GM19240 (cell line): Measurements from ENCODE around the gene SEC11C.

Experiments used
- DNase-seq: peaks from one replicate; pipeline ENCODE4 v3.0.0; 2011; ENCODE audit warnings: low spot score; ENCODE audit not compliant: insufficient read length

The SEC11C gene

GRCh38 chr18:59144483-59144882 is 4.8 kb downstream of the SEC11C start:
- DNase-seq: no peak

- DNase-seq: no peak
These were observed 5.4 kb downstream of the SEC11C start for GRCh38 chr18:59145055-59145454.

GRCh38 chr18:59148192-59148591 is 8.5 kb downstream of the SEC11C start:
- no peak for DNase-seq

DNA sequence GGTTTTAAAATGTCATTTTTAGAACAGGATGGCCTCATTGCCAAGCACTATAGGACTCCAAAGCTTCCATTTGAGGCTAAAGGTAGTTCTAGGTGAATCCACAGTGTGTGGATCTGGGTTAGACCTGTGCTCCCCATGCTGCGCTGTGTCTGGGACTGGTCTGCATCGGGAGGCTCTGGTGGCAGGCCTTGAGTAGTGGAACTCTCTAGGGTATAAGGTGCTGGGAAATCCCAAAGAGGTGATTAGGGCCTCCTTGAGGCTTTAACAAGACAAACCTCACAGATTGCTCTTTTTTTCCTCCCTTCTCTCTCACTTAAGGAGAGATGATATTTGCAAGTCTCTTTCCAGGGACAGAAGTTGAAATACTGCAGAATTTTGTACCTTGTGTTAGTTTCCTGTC is 9.3 kb downstream of the SEC11C start:
- DNase-seq: no peak

DNA sequence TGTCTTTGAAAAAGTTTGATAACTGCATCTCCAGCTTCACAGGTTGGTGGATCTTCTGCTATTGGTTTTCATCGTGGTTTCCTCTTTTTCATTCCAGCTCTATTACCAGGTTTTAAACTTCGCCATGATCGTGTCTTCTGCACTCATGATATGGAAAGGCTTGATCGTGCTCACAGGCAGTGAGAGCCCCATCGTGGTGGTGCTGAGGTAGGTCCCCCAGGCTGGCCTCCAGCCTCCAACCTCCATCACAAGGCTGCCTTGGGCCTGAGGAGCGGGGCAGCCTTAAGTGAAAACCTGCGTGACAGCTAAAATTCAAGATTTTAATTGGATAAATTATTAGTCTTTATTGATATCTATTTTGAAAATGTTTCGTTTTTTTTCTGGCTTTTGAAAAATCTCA is 9.7 kb downstream of the SEC11C start:
- no peak for DNase-seq

- DNase-seq: no peak
These were observed 10.6 kb downstream of the SEC11C start for GRCh38 chr18:59150236-59150635.

DNA sequence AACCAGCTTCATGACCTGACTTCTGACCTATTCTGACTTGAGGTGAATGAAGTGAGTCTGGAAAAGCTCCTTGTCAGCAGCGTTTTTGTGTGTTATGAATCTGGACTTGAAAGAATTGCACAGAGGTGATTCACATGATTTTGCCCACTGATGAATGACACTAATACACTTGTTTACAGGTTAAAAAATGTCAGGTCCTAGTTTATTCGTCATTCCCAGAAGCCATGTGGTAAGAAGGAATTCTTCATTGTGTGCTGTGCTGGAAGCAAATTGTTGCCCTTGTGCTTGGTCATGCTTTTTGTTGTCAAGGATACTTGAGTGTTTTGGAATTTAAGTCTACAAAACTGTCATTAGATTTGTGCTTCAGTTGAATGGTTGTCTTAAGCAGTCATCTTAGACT is 15.5 kb downstream of the SEC11C start:
- no peak for DNase-seq

GRCh38 chr18:59156316-59156715 is 16.6 kb downstream of the SEC11C start:
- no peak for DNase-seq

DNA sequence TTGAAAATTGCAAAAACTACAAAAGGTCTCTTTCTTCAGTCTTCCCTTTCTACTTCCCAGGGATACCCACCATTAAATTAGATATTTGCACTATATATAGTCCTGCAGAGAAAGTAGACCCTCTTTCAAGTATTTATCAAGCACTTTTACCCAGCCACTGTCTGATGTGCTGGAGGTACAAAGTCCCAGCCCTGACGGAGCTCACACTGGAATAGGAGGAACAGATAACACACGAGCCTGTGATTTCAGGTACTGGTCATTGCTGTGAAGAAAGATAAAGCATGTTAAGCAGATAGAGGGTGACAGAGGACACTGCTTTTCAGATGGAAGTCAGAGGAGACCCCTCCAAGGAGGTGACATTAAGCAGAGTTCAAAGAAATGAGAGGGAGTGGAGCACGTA is 19.6 kb downstream of the SEC11C start:
- no peak for DNase-seq

DNA sequence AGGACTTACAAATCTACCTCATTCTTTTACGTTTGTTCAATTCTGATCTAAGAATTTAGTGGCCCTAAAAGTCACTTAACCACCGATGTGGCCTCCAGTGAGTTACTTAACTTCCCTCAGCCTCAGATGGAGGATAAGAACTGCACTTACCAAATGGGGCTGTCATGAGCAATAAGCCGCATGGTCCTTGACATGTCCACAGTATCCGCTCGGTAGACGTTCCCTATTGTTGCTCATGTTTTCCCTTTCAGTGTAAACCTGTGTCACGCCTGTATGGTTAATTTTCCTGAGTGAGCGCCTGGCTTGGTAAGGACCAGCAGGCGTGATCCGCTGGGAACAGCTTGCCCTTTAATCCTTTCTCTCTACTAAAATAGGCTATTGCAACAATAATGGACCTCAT is 20.3 kb downstream of the SEC11C start:
- no peak for DNase-seq

- no peak for DNase-seq
These were observed 33.1 kb downstream of the SEC11C start for GRCh38 chr18:59172664-59173249.

GRCh38 chr18:59177485-59177884 is 37.8 kb downstream of the SEC11C start:
- DNase-seq: no peak

- DNase-seq: no peak
These were observed 40.6 kb downstream of the SEC11C start for GRCh38 chr18:59180150-59180845.

DNA sequence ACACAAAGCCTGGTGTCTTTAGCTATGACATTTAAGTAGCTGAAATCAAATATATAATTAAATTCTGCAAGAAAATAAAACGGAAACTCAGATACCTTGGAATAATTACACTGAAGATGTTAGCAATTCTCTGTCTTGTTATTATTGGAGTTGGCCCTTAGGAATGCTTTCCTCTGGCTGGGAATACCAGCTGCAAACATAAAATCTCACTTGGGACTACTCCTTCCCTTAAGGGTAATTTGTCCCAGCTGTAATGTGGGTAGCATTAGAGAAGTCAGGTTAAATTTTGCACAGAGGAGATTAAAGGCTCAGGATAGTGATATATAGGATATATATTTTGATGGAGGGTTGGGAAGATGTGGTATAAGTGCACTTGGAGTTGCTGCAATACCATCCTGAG is 43.0 kb downstream of the SEC11C start:
- DNase-seq: no peak

DNA sequence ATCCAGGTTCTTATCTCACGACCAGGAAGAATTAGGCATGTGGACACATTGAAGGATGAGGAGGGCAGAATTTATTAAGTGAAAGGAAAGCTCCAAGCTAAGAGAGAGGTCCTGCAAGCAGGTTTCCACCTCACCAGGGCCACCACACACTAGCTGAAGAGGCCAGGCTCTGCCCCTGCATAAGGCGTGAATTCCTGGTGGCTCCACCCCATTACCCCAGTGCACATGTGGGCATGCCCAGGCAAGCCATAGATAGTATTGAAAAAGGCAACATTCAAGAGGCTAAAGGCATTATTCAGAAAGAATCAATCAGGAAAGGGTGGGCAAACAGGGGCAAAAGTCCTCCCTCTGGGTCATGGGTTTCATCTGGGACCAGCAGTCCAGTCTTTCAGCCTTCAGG is 49.3 kb downstream of the SEC11C start:
- DNase-seq: no peak

DNA sequence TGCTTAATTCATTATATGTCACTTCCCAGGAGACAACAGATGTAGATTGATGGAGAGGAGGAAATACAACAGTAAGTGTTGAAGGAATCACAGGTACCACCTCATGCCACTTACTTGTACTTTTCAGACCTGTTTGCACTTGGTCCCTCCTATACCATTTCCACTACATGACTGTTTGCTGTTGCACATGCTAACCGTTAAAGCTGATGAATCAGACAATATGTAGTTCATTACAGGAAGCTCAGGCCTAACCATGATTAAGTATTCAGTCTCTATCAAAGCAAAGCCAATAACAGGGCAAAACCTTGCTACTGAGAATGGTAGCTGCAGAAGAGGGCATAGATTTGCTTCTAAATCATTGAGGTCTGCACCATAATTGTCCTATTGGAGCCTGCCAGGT is 50.1 kb downstream of the SEC11C start:
- DNase-seq: no peak

DNA sequence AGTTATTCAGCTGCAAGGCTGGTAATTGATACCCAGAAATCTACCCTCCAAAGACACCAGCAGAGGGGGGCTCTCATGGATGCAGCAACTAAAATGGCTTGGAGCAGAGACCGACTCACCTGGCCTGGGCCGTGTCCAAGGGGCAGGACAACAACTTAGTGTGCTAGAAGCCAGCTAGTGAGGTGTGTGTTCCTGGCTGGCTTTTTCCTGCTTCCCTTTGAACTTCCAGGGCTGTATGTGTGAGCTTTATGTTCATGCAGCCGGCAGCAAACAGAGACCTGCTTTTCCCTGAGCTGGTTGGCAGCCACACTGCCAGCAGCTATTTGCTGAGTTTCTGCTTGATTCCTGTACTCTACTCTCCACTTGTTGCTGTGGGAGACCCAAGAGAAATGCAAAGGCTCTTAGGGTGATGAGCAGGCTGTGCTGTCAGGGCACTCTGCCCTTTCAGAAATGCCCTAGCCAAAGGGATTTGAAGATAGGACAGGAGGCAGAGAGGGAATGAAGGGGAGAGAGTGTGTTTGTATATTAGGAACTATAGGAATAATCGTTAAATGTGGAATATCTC is 56.6 kb downstream of the SEC11C start:
- no peak for DNase-seq

DNA sequence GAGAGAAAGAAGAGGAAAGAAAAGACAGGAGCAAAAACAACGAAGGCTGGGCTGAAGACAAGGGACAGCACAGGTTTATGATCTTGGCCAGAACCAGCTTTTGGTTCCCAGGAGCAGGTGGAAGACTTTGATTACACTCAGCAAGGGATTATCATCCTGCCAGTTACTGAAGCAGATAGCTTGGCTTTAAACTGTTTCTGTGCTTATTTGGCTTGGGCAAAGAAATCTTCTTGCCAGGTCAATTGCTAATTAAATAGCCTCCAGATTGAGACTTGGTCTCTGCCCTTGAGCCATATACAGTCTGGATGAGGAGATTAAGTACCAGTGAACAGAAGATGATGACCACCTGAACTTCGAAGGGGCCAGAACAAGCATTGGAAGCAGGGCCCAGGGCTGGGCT is 58.0 kb downstream of the SEC11C start:
- DNase-seq: no peak

DNA sequence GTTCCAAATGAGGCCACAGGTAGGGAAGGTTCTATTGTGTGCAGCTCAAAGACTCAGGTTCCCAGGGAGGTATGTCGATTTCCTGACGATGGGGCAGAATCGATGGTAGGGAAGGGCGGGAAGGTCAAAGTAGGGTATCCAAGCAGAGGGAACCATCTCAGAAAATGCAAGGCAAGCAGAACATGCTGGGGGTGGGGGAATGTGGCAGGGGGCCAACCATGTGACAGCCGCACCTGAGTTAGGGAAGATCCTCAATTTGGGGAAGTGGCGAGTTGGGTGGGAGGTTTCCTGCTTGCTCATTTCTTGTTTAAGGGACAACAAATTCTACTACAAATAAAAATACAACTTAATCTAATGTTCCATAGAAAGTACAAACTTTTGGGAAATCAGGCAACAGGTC is 58.5 kb downstream of the SEC11C start:
- no peak for DNase-seq

- DNase-seq: no peak
These were observed 61.1 kb downstream of the SEC11C start for GRCh38 chr18:59200787-59201186.

DNA sequence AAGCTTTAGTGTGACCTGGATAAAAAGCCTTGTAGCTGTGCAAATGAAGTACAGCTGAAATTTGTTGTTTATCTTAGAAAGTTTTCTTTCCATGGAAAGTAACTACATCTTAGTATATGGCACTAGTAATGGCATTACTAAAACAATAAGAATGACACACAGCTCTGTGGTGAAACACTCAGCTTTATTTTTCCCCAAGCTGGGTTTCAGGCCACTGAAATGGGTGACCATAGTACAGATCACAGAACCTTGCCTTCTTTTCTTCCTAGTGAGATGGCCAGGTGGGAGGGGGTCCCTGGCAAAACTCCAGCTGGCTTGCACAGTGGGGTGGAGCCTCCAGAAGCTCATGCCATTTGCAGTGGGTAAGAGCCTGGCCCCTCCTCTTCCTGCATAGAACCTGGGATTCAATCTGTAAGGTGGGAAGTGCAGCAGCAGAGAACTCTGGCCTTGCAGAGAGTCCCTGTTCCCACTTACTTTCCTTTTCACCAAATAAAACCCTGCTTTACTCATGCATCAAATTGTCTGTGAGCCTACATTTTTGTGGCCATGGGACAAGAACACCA is 62.7 kb downstream of the SEC11C start:
- DNase-seq: no peak

DNA sequence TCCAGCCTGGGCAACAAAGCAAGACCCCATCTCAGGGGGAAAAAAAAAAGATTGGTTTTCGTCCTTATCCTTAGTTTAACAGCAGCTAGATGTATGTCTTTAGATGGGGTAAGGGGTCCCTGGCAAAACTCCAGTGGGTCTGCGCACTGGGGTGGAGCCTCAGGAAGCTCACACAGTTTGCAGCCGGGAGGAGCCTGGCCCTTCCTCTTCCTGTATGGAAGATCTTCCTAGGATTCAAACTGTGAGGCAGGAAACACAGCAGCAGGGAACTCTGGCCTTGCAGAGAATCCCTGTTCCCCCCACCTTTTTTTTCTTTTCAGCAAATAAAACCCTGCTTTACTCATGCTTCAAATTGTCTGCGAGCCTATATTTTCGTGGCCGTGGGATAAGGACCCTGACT is 67.8 kb downstream of the SEC11C start:
- DNase-seq: no peak
